ENCODE measurements around the gene VWA8. TPM values are rescaled to one million over a fixed set of nuclear protein-coding genes. Genes with fewer than 3 reads are reported as not detected.

VWA8 gene
- total RNA-seq, 1 donor from 2014 or later: 19.6 TPM

- Mint-ChIP-seq H3K27me3 (no peaks in the 10 kb centered on the region), H3K4me3 (no peak overlapping the region), H3K36me3 (peaks cover 8% of the 10 kb centered on the region), H3K9me3 (no peaks in the 10 kb centered on the region), H3K4me1 (ENCODE audit: unreplicated experiment) (no peaks in the 10 kb centered on the region), H3K27ac (no peak overlapping the region)
- TF ChIP-seq CTCF (conservative IDR thresholded peaks at IDR 0.05): no peak
- DNase-seq (ENCODE audit: extremely low spot score, unreplicated experiment): no peak
These were observed 179.9 kb downstream of the VWA8 start for GRCh38 chr13:41780715-41781706.

- Mint-ChIP-seq H3K27ac (no peak overlapping the region), H3K9me3 (no peaks in the 10 kb centered on the region), H3K4me1 (ENCODE audit: unreplicated experiment) (peaks cover 12% of the 10 kb centered on the region), H3K4me3 (no peak overlapping the region), H3K27me3 (no peaks in the 10 kb centered on the region), H3K36me3 (peaks cover 13% of the 10 kb centered on the region)
- no peak for TF ChIP-seq CTCF (conservative IDR thresholded peaks at IDR 0.05)
- no peak for DNase-seq (ENCODE audit: extremely low spot score, unreplicated experiment)
These were observed 185.7 kb downstream of the VWA8 start for GRCh38 chr13:41775251-41775650.

- H3K36me3 Mint-ChIP-seq: peaks cover 13% of the 10 kb centered on the region
- H3K4me1 Mint-ChIP-seq (ENCODE audit: unreplicated experiment): peaks cover 12% of the 10 kb centered on the region
- H3K27me3 Mint-ChIP-seq: no peaks in the 10 kb centered on the region
- no peak overlapping the region for H3K4me3 Mint-ChIP-seq
- H3K9me3 Mint-ChIP-seq: no peaks in the 10 kb centered on the region
- no peak overlapping the region for H3K27ac Mint-ChIP-seq
- DNase-seq (ENCODE audit: extremely low spot score, unreplicated experiment): no peak
- no peak for TF ChIP-seq CTCF (conservative IDR thresholded peaks at IDR 0.05)
These were observed 186.2 kb downstream of the VWA8 start for GRCh38 chr13:41774605-41775218.

DNA sequence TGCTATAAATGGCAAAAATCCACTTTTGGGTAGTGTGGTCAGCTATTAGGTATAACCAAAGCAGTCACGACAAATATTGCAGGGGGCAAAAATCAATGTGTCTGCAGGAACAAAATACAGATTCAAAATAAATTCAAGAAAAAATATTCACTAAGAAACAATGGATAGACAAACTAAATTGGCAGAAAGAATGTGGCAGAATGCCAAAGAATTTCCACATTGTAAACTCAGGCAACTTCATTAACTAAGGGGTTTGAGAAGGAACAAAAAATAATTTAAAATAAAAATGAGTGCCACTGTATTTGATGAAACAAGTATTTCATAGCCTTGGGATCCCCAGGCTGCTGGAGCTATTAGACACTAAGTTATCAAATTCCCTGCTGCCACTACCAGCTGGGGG lies 193.1 kb downstream of the VWA8 start:
- Mint-ChIP-seq H3K36me3 (peaks cover 6% of the 10 kb centered on the region), H3K27me3 (no peaks in the 10 kb centered on the region), H3K9me3 (no peaks in the 10 kb centered on the region), H3K4me1 (ENCODE audit: unreplicated experiment) (no peaks in the 10 kb centered on the region), H3K27ac (no peak overlapping the region), H3K4me3 (no peak overlapping the region)
- no peak for DNase-seq (ENCODE audit: extremely low spot score, unreplicated experiment)
- no peak for TF ChIP-seq CTCF (conservative IDR thresholded peaks at IDR 0.05)

- H3K4me3 Mint-ChIP-seq: no peak overlapping the region
- DNase-seq (ENCODE audit: extremely low spot score, unreplicated experiment): no peak
- peaks cover 6% of the 10 kb centered on the region for H3K36me3 Mint-ChIP-seq
- H3K27ac Mint-ChIP-seq: no peak overlapping the region
- no peaks in the 10 kb centered on the region for H3K27me3 Mint-ChIP-seq
- no peaks in the 10 kb centered on the region for H3K4me1 Mint-ChIP-seq (ENCODE audit: unreplicated experiment)
- H3K9me3 Mint-ChIP-seq: no peaks in the 10 kb centered on the region
- no peak for TF ChIP-seq CTCF (conservative IDR thresholded peaks at IDR 0.05)
These were observed 194.5 kb downstream of the VWA8 start for GRCh38 chr13:41766439-41766838.

All from type B pancreatic cell (in vitro differentiated cells).